GM12878 (cell line): ENCODE results near the gene PIP4K2A. TPM values are rescaled to one million over a fixed set of nuclear protein-coding genes. Genes with fewer than 3 reads are reported as not detected.

ENCODE experiments used
- BCL11A ChIP-seq: IDR thresholded peaks from 2 replicates; pipeline ENCODE4 v1.6.1; 2011; ENCODE audit warnings: low read depth, low read length
- CHD1 ChIP-seq: IDR thresholded peaks from 2 replicates; pipeline ENCODE4 v1.6.1; 2012; ENCODE audit warnings: low read depth, low read length, improper control_type of control experiment
- CREB1 ChIP-seq: IDR thresholded peaks from 2 replicates; pipeline ENCODE4 v1.6.1; 2012; ENCODE audit warnings: low read depth, mild to moderate bottlenecking, inconsistent platforms
- EP300 ChIP-seq, 2 experiments: fragments of 150-350 bp in 1 of 2; IDR thresholded peaks; 2 replicates each; pipeline ENCODE4 v1.6.1; 2011 to 2012; ENCODE audit warnings: low read depth in 2 of 2, low read length in 2 of 2, borderline replicate concordance in 1 of 2, improper control_type of control experiment in 1 of 2, inconsistent platforms in 1 of 2; ENCODE audit not compliant: control insufficient read depth in 1 of 2
- ESRRA ChIP-seq: IDR thresholded peaks from 2 replicates; pipeline ENCODE4 v1.6.1; 2012; ENCODE audit warnings: mild to moderate bottlenecking, low read length, improper control_type of control experiment
- IKZF2 ChIP-seq, 2 experiments: fragments of 450-650 bp; IDR thresholded peaks; 2 replicates each; pipeline ENCODE4 v1.6.1; 2017; ENCODE audit warnings: mild to moderate bottlenecking in 2 of 2, moderate library complexity in 2 of 2
- MTA3 ChIP-seq: IDR thresholded peaks from 2 replicates; pipeline ENCODE4 v1.6.1; 2012; ENCODE audit warnings: low read length, inconsistent platforms, borderline replicate concordance
- MYB ChIP-seq: fragments of 150-350 bp; IDR thresholded peaks from 2 replicates; pipeline ENCODE4 v1.6.1; 2014; ENCODE audit warnings: mild to moderate bottlenecking, low read depth, low read length, borderline replicate concordance
- NRF1 ChIP-seq: conservative IDR thresholded peaks from 2 replicates; pipeline ENCODE4 v1.6.1; 2011; ENCODE audit warnings: mild to moderate bottlenecking, low read depth, low read length, improper control_type of control experiment
- POLR2AphosphoS2 ChIP-seq: IDR thresholded peaks from 2 replicates; pipeline ENCODE4 v1.6.1; 2011; ENCODE audit warnings: low read depth, mild to moderate bottlenecking, low read length, improper control_type of control experiment, moderate library complexity
- SMARCA5 ChIP-seq: fragments of 450-650 bp; IDR thresholded peaks from 2 replicates; pipeline ENCODE4 v1.6.1; 2017; ENCODE audit warnings: mild to moderate bottlenecking
- SREBF1 ChIP-seq: IDR thresholded peaks from 2 replicates; pipeline ENCODE4 v1.6.1; 2012; ENCODE audit warnings: mild to moderate bottlenecking, low read length
- SRF ChIP-seq, 2 experiments: IDR thresholded peaks; 2 replicates each; pipeline ENCODE4 v1.6.1; 2011; ENCODE audit warnings: low read depth in 2 of 2, low read length in 2 of 2, mild to moderate bottlenecking in 1 of 2, moderate library complexity in 1 of 2
- TCF12 ChIP-seq: IDR thresholded peaks from 2 replicates; pipeline ENCODE4 v1.6.1; 2011; ENCODE audit warnings: low read depth, mild to moderate bottlenecking, low read length
- TCF7 ChIP-seq: IDR thresholded peaks from 2 replicates; pipeline ENCODE4 v1.6.1; 2014; ENCODE audit warnings: antibody characterized with exemption, borderline replicate concordance
- YY1 ChIP-seq: IDR thresholded peaks from 2 replicates; pipeline ENCODE4 v1.6.1; 2011; ENCODE audit warnings: low read depth, mild to moderate bottlenecking, low read length
- ZZZ3 ChIP-seq: IDR thresholded peaks from 2 replicates; pipeline ENCODE4 v1.6.1; 2011; ENCODE audit warnings: low read depth; ENCODE audit not compliant: control insufficient read depth, insufficient read length
- polyA plus RNA-seq, 11 experiments: library from polyadenylated mRNA; depleted of rRNA in 4 of 11; unstranded in 6 of 11; stranded (reverse) in 5 of 11; fragments of >200 nt; fragmentation: Nextera tagmentation in 4 of 11; fragmentation: Illumina TruSeq in 1 of 11; extraction: Ambion mirVana in 4 of 11; extraction: Trizol in 1 of 11; gene quantifications; 1 replicate in 1 of 11; 2 replicates in 10 of 11; pipeline versions ENCODE4 v1.2.1 to v1.2.3, GENCODE V29; 2011 to 2016; ENCODE audit warnings: inconsistent platforms in 2 of 11, missing spikeins in 2 of 11, low read depth in 1 of 11
- total RNA-seq, 4 experiments: library from RNA; depleted of rRNA in 3 of 4; stranded (reverse); fragments of >200 nt in 3 of 4; fragmentation: Illumina TruSeq in 1 of 4; extraction: Trizol in 1 of 4; gene quantifications; 2 replicates each; pipeline versions ENCODE4 v1.2.1 to v1.2.3, GENCODE V29; 2013 to 2021
- TF ChIP-seq, protein P1 (sequence below): IDR thresholded peaks from 2 replicates; pipeline ENCODE4 v1.6.1; 2011; ENCODE audit warnings: borderline replicate concordance, low read depth, mild to moderate bottlenecking, moderate library complexity, mixed read lengths, low read length; ENCODE audit not compliant: insufficient read depth; ENCODE audit errors: extremely low read length

The PIP4K2A gene
- total and polyA plus RNA-seq, 10 of the 15 experiments (the other 5 are each of a cell fraction or from before 2014, with no cell fraction given): 54.3 to 139 (median 84.4) TPM

DNA sequence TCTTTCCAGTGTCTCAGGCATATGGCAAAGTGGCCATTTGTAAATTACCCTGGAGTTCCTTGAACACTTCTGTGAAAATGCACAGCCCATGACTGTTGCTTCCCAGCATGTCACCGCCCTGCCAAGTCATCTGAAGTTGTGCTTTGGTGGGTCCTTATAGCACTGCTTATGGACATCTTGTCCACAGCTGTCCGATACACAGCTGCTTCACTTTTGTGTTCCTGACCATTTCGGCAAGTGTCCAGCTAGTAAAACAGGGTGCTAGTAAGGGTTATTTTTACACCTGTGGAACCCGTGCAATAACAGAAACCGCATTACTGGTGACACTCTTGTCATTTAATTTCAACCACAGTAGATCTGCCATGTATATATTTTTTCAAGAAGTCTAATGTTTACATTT lies 29.7 kb downstream of the PIP4K2A start (continued):
- TF ChIP-seq CHD1 (no peak), SRF (IDR thresholded peaks at IDR 0.05; ENCODE audit: low read depth in 2 of 2, low read length in 2 of 2) (no peak), SREBF1 (no peak), CREB1 (no peak), NRF1 (no peak), EP300 (IDR thresholded peaks at IDR 0.05; ENCODE audit: borderline replicate concordance in 1 of 2, control insufficient read depth in 1 of 2, low read depth in 2 of 2, low read length in 2 of 2) (no peak), POLR2AphosphoS2 (no peak), ZZZ3 (no peak), TCF12 (no peak), ESRRA (no peak), SMARCA5 (no peak), YY1 (0 out of 2 replicates have a peak, but pooled peaks have one; percentile 15), MYB (no peak), BCL11A (no peak), TCF7 (no peak), IKZF2 (IDR thresholded peaks at IDR 0.05) (no peak; a peak in 1 of 4 replicates), MTA3 (no peak)
- TF ChIP-seq, protein P1, sequence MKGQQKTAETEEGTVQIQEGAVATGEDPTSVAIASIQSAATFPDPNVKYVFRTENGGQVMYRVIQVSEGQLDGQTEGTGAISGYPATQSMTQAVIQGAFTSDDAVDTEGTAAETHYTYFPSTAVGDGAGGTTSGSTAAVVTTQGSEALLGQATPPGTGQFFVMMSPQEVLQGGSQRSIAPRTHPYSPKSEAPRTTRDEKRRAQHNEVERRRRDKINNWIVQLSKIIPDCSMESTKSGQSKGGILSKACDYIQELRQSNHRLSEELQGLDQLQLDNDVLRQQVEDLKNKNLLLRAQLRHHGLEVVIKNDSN: no peak
